B cell (primary cell): ENCODE measurements around the gene IL1RAPL1. TPM values are rescaled to one million over a fixed set of nuclear protein-coding genes. Genes with fewer than 3 reads are reported as not detected.

ENCODE experiments used
- ATAC-seq: fragments of 200-7000 bp; cut with Tn5 transposase; one replicate; pipeline ENCODE4 v1.10.0; 2021; ENCODE audit warnings: low read depth, mild to moderate bottlenecking, moderate number of reproducible peaks, moderate library complexity
- CTCF ChIA-PET: fragments of 350-600 bp; sonication (Branson Sonifier 250); formaldehyde crosslinking; loops from one replicate; lab custom pipeline; 2021; ENCODE audit warnings: antibody characterized with exemption, inconsistent platforms; lab: Charles Lee
- POLR2A ChIA-PET: fragments of 350-600 bp; sonication (Branson Sonifier 250); formaldehyde crosslinking; loops from one replicate; lab custom pipeline; 2021; ENCODE audit warnings: antibody characterized with exemption; lab: Charles Lee
- DNase-seq: peaks from one replicate; pipeline ENCODE4 v3.0.0; 2013
- H2AFZ ChIP-seq: 2 replicates; pipeline ENCODE4 v1.6.1; 2012; ENCODE audit warnings: mild to moderate bottlenecking, low read depth, low read length; ENCODE audit not compliant: insufficient read depth, poor library complexity, severe bottlenecking
- H3K27ac ChIP-seq, 2 donors: 1 replicate in 1 of 2; 2 replicates in 1 of 2; pipeline ENCODE4 v1.5.1; 2012 to 2013; ENCODE audit warnings: low read length in 2 of 2, mild to moderate bottlenecking in 2 of 2, moderate library complexity in 1 of 2
- H3K27me3 ChIP-seq, 4 experiments: fragments of 200-600 bp in 1 of 4; sonication (generic) in 1 of 4; replicated peaks in 1 of 4; 1 replicate in 2 of 4; 2 replicates in 2 of 4; pipeline versions ENCODE4 v1.6.1 to v1.7.0; 2013 to 2016; ENCODE audit warnings: low read length in 3 of 4, mild to moderate bottlenecking in 2 of 4, mixed read lengths in 1 of 4, moderate library complexity in 1 of 4; ENCODE audit not compliant: insufficient read depth in 4 of 4, control insufficient read depth in 3 of 4; ENCODE audit errors: control extremely low read depth in 1 of 4
- H3K36me3 ChIP-seq, 2 experiments: replicated peaks in 1 of 2; 1 replicate in 1 of 2; 2 replicates in 1 of 2; pipeline versions ENCODE4 v1.6.1 to v1.7.1; 2013; ENCODE audit warnings: low read length in 1 of 2; ENCODE audit not compliant: insufficient read depth in 2 of 2, control insufficient read depth in 1 of 2; ENCODE audit errors: control extremely low read depth in 1 of 2, extremely low read depth in 1 of 2
- H3K4me1 ChIP-seq, 2 donors: fragments of 200-600 bp in 1 of 2; sonication (generic) in 1 of 2; 1 replicate in 1 of 2; 2 replicates in 1 of 2; pipeline versions ENCODE4 v1.5.1 to v1.6.1; 2013 to 2017; ENCODE audit warnings: low read length in 2 of 2; ENCODE audit not compliant: control insufficient read depth in 2 of 2, insufficient read depth in 2 of 2
- H3K4me2 ChIP-seq: replicated peaks from 2 replicates; pipeline ENCODE3; 2012; ENCODE audit warnings: mild to moderate bottlenecking, low read depth, low read length; ENCODE audit not compliant: poor library complexity, severe bottlenecking
- H3K4me3 ChIP-seq, 5 experiments: fragments of 200-600 bp in 1 of 5; sonication (generic) in 1 of 5; 1 replicate in 3 of 5; 2 replicates in 2 of 5; pipeline versions ENCODE4 v1.5.1 to v1.7.0; 2011 to 2016; ENCODE audit warnings: low read length in 4 of 5, mild to moderate bottlenecking in 4 of 5, low read depth in 2 of 5, control low read depth in 1 of 5, moderate library complexity in 1 of 5; ENCODE audit not compliant: insufficient read depth in 1 of 5; ENCODE audit errors: control extremely low read depth in 1 of 5, extremely low read depth in 1 of 5
- H3K79me2 ChIP-seq: fragments of 200-600 bp; sonication (generic); one replicate; pipeline ENCODE4 v1.6.0; 2016; ENCODE audit warnings: low read length; ENCODE audit not compliant: control insufficient read depth, insufficient read depth
- H3K9ac ChIP-seq: fragments of 200-600 bp; sonication (generic); 2 replicates; pipeline ENCODE4 v1.6.1; 2017; ENCODE audit warnings: mild to moderate bottlenecking, low read length, moderate library complexity
- H3K9me3 ChIP-seq, 3 donors: one replicate each; pipeline versions ENCODE4 v1.6.1 to v1.7.1; 2013; ENCODE audit warnings: low read length in 2 of 3; ENCODE audit not compliant: control insufficient read depth in 2 of 3, insufficient read depth in 1 of 3; ENCODE audit errors: control extremely low read depth in 1 of 3
- H4K20me1 ChIP-seq: 2 replicates; pipeline ENCODE4 v1.6.0; 2012; ENCODE audit warnings: mild to moderate bottlenecking, low read length; ENCODE audit not compliant: insufficient read depth, control insufficient read depth, poor library complexity, severe bottlenecking
- H3K27ac Mint-ChIP-seq: one replicate; pipeline ENCODE4 v1.8.0; 2021; ENCODE audit warnings: mixed read lengths
- H3K27me3 Mint-ChIP-seq: one replicate; pipeline ENCODE4 v1.8.0; 2021; ENCODE audit warnings: mixed read lengths
- H3K4me1 Mint-ChIP-seq: one replicate; pipeline ENCODE4 v1.8.0; 2021; ENCODE audit warnings: mixed read lengths
- H3K4me3 Mint-ChIP-seq: one replicate; pipeline ENCODE4 v1.8.0; 2021; ENCODE audit warnings: mixed read lengths
- H3K9me3 Mint-ChIP-seq: one replicate; pipeline ENCODE4 v1.8.0; 2022; ENCODE audit warnings: mixed read lengths; ENCODE audit not compliant: insufficient read depth
- EZH2 ChIP-seq: IDR thresholded peaks from 2 replicates; pipeline ENCODE4 v1.6.1; 2012; ENCODE audit warnings: borderline replicate concordance, low read depth, mild to moderate bottlenecking, moderate library complexity, low read length; ENCODE audit not compliant: insufficient read depth, poor library complexity, severe bottlenecking
- WGBS: methylation state at CpG from one replicate; pipeline ENCODE4 v1.1.5; 2013; ENCODE audit warnings: missing lambda C conversion rate; ENCODE audit not compliant: insufficient coverage; 5-methylcytosine and 5-hydroxymethylcytosine counted together
- intact Hi-C: fragments of 100-400 bp; cut with micrococcal nuclease; formaldehyde crosslinking; loops from one replicate; pipeline ENCODE4 v1.10.0; 2022
- polyA plus RNA-seq: library from polyadenylated mRNA; depleted of rRNA; stranded (reverse); fragments of >200 nt; gene quantifications from 2 replicates; pipeline ENCODE4 v1.2.3, GENCODE V29; 2012
- total RNA-seq, 2 donors: library from RNA; stranded (reverse); fragments of 120-200 nt in 1 of 2; gene quantifications; 1 replicate in 1 of 2; 2 replicates in 1 of 2; pipeline versions ENCODE4 v1.2.3 to v1.2.4, GENCODE V29; 2013 to 2022
- TF ChIP-seq, protein P1 (sequence below): fragments of 200-600 bp; IDR thresholded peaks from one replicate; pipeline ENCODE4 v1.8.0; 2022; ENCODE audit warnings: antibody characterized with exemption, mild to moderate bottlenecking

IL1RAPL1 gene
- total and polyA plus RNA-seq, 2 donors (not counting 1 experiment from before 2014, with no cell fraction given): not detected

DNA sequence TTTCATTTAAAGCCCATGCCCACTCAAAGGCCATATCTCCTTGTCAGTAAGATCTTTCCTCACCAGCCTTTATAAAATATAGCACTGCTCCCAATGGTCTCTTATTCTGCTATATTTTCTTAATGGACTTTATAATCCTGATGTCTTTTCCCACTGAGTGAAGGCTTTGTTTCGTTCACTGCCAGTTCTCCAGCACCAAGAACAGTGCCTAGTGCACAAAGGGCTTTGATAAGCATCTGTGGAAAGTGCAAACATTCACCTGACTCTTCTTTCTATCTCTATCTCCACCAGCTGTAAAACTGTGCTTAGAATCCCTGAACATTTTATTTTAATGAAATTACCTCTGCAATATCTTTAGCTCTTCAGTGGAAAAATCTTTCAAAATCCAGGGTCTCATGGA lies 1054.2 kb downstream of the IL1RAPL1 start:
- Histone ChIP-seq H3K4me3 (no peak overlapping the region), H3K27ac (no peak overlapping the region), H3K79me2 (no peaks in the 10 kb centered on the region), H3K27me3 (no peaks in the 10 kb centered on the region), H3K4me1 (no peaks in the 10 kb centered on the region), H2AFZ (no peak overlapping the region), H3K4me2 (no peak overlapping the region), H3K36me3 (no peaks in the 10 kb centered on the region), H3K9ac (no peak overlapping the region), H4K20me1 (no peaks in the 10 kb centered on the region), H3K9me3 (peaks cover 0 to 3% (median 0%) of the 10 kb centered on the region in 3 donors)
- CTCF ChIA-PET: interaction anchor here (0.6 kb wide), 1 partner anchor 221 kb away, joined by 3 read pairs; no protein-coding TSS in a partner anchor
- Mint-ChIP-seq H3K4me3 (no peak overlapping the region), H3K4me1 (no peaks in the 10 kb centered on the region), H3K27me3 (no peaks in the 10 kb centered on the region), H3K9me3 (no peaks in the 10 kb centered on the region), H3K27ac (no peak overlapping the region)
- ATAC-seq: no peak
- intact Hi-C loops: no loop called here
- no CpG with 5 or more reads among the region's 1 CpG for WGBS
- no peak for TF ChIP-seq EZH2
- TF ChIP-seq, protein P1, sequence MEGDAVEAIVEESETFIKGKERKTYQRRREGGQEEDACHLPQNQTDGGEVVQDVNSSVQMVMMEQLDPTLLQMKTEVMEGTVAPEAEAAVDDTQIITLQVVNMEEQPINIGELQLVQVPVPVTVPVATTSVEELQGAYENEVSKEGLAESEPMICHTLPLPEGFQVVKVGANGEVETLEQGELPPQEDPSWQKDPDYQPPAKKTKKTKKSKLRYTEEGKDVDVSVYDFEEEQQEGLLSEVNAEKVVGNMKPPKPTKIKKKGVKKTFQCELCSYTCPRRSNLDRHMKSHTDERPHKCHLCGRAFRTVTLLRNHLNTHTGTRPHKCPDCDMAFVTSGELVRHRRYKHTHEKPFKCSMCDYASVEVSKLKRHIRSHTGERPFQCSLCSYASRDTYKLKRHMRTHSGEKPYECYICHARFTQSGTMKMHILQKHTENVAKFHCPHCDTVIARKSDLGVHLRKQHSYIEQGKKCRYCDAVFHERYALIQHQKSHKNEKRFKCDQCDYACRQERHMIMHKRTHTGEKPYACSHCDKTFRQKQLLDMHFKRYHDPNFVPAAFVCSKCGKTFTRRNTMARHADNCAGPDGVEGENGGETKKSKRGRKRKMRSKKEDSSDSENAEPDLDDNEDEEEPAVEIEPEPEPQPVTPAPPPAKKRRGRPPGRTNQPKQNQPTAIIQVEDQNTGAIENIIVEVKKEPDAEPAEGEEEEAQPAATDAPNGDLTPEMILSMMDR: no peak
- POLR2A ChIA-PET: no interaction called here
- DNase-seq: no peak

DNA sequence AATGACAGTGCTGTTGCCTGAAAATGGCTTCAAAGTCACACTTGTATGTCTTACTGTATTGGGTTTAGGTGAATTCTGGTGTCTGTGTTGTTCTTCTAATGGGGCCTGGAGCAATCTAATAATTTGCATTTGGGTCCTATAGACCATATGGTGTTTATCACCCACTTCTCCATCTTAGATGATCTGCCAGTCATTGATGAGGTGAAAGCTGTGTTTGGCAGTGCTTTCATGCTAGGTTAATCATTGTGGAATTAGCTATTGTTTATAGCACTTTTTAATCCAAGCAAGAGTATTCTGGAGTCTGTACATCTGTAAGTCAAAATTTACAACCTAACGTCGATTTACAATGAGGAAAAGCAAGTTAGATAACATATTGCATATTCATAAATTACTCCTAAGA lies 1055.9 kb downstream of the IL1RAPL1 start:
- Mint-ChIP-seq H3K4me1 (no peaks in the 10 kb centered on the region), H3K27ac (no peak overlapping the region), H3K27me3 (no peaks in the 10 kb centered on the region), H3K9me3 (no peaks in the 10 kb centered on the region), H3K4me3 (no peak overlapping the region)
- intact Hi-C loops: no loop called here
- no peaks in the 10 kb centered on the region for H3K27me3 ChIP-seq
- H3K9me3 ChIP-seq: peaks cover 0 to 3% (median 0%) of the 10 kb centered on the region in 3 donors
- no peak for TF ChIP-seq EZH2
- TF ChIP-seq, protein P1: no peak
- no peaks in the 10 kb centered on the region for H3K36me3 ChIP-seq
- no peak overlapping the region for H2AFZ ChIP-seq
- H3K79me2 ChIP-seq: no peaks in the 10 kb centered on the region
- no peaks in the 10 kb centered on the region for H3K4me1 ChIP-seq
- no peaks in the 10 kb centered on the region for H4K20me1 ChIP-seq
- no peak overlapping the region for H3K4me3 ChIP-seq
- CTCF ChIA-PET: no interaction called here
- no peak overlapping the region for H3K4me2 ChIP-seq
- POLR2A ChIA-PET: no interaction called here
- no peak for DNase-seq
- no peak overlapping the region for H3K27ac ChIP-seq
- ATAC-seq: no peak
- H3K9ac ChIP-seq: no peak overlapping the region
- no CpG with 5 or more reads among the region's 2 CpGs for WGBS
